HG03025 (cell line): ENCODE measurements around the gene LYPD6B.

ENCODE experiments used
- ATAC-seq: cut with Tn5 transposase; IDR thresholded peaks from one replicate; pipeline ENCODE4 v1.9.1; 2021; ENCODE audit warnings: mild to moderate bottlenecking, moderate library complexity; ENCODE audit not compliant: unreplicated experiment, low FRiP score

LYPD6B gene

DNA sequence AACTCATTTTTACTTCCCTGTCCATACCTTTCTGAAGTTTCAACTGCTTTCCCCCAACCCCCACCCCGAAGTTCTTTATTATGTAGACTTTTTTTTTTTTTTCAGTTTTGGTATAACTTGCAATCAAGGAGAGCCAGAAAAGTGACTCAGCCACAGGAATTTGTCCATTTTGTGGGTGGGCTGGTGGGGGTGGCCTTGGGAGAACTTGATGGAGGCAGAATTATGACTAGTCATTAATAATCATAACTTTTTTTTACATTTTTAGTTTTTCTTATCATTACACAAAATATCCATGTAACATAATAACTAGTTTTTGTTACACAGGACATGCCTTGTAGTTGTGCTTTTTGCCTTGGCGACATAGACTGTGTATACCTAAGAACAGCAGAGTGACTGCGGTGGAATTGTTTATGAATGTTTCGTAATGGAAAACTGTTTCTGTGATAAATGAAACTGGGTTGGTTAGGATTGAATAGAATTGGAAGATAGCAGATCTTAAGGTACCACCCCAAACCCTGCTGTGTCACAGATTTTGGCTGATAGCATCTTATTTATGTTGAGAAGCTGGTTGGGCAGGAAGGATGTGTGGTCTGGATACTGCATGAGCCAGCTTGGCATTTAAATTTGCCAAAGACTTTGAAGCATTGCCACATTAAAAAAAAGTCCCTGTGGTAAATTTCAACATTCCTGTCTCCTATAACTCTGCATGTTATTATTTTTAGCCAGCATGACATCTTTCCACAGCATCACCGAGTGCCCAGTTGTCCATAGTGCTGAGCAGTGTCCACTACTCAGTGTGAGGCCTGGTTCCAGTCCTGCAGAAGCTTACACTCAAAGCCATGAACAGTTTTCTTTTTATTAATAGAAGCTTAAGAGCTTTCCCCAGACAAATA, 30.7 kb downstream of the LYPD6B start:
- no peak for ATAC-seq

DNA sequence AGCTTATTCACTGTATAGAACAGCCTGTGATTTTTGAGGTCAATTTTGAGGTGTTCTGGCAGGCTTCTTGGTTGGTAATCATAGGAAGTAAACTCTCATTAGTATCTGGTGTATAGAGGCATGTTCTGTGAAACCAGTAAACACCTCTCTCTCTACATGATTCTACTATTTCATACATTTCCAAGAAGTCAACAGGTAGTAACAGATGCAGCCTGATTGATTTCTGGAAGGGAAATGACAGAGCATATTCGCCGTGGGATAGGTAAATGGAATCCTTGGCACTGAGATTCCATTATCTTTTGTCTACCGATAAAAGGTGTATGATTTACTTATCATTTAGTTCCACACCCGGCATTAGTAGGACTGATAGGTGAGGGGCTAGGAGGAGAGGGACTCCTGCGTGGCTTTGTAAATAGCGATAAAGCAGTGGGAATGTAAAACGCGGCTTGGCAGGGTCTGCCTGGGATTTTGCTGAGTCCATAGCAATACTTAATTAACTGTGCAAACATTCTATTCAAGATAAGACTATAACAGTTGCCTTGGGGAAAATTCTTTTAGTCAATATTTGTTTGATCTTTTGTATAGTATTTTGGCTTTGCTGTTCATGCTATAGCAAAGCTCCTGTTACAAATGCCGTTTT, 32.3 kb downstream of the LYPD6B start:
- ATAC-seq: no peak

DNA sequence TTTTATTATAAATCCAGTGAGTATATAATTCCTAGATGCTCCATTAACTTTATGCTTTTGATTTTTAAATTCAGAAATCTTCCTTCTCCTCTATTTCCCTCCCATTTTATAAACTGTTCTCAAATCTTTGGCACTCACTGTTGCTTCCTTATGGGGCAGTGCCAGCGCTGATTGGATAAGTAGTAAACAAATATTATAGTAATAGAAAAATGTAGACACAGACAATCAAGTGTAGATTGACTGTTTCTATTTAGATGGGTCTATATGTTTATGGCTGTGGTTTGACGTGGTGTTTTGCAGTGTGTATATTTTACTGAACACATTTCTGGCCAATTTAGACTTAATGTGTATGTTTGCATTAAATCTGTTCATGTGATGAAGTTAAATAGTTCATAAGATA, 36.6 kb downstream of the LYPD6B start:
- no peak for ATAC-seq

GRCh38 chr2:149075853-149076252, 37.4 kb downstream of the LYPD6B start:
- no peak for ATAC-seq

GRCh38 chr2:149076863-149077412, 38.4 kb downstream of the LYPD6B start:
- no peak for ATAC-seq

- no peak for ATAC-seq
These were observed 39.4 kb downstream of the LYPD6B start for GRCh38 chr2:149077861-149078260.

DNA sequence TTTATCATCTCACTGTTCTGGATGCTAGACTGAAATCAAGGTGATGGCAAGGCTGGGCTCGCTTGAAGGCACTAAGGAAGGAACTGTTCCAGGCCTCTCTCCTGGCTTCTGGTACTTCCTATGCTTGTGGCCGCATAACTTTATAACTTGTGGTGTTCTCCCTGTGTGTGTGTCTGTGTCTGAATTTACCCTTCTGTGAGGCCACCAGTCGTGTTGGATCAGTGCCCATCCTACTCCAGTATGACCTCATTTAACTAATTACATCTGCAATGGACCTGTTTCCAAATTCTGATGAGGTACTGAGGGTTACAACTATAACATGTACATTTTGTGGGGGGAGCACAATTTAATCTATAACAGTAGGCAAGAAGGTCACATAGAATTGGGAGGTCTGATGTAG, 41.6 kb downstream of the LYPD6B start:
- no peak for ATAC-seq

DNA sequence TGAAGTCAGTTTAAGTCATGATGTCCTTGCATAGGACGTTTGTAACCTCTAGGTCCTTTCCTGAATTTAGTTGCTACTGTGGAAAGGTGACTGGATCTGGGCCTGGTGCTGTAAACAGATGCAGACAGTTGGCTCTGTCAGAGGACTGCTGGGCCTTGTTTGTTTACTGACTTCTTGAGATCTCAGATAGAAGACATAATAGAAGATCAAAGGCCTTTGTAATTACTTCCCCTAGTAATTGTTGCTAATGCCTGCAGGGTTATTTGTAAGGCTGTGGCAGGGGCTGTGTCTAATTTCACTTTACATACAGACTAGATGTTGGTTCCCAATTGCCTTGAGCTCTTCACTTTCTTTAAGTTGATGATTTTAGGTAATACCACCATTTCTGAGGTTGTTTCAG, 42.5 kb downstream of the LYPD6B start:
- no peak for ATAC-seq

DNA sequence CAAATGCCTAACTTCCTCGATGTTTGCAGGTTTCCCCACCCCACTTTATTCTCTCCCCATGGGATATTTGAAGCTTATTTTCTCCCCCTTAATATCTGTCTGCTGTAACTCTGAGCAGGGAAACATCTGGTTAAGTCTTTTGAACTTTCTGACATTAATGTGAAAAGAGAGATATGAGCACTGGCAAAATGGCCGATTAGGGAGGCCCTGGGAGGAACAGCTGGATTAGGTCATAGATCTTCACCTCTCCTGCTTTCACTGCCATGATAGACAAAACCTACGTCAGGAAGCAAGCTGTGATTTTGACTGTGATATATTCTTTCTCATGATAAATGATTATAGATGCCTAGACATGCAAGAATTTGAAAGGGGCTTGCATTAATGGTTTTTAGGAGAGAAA, 43.6 kb downstream of the LYPD6B start:
- no peak for ATAC-seq

- ATAC-seq: no peak
These were observed 44.2 kb downstream of the LYPD6B start for GRCh38 chr2:149082735-149083134.

- no peak for ATAC-seq
These were observed 46.7 kb downstream of the LYPD6B start for GRCh38 chr2:149084924-149085795.

DNA sequence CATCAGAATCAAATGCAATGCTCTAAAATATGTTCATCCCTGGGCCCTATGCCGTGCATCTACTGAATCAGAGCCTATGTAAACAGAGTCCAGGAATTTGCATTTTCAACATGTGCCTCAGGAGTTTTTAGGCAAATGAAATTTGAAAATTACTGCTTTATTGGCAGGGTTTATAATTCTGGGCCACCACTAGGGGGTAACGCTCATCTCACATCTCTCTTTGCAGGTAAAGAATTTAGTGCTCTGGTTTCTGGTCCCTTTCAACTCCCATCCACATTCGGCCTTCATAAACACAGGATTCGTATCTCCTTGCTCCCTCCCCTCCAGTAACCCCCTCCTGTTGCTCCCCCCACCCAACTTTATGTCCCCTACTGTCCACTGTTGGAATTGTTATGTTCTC, 49.3 kb downstream of the LYPD6B start:
- no peak for ATAC-seq

DNA sequence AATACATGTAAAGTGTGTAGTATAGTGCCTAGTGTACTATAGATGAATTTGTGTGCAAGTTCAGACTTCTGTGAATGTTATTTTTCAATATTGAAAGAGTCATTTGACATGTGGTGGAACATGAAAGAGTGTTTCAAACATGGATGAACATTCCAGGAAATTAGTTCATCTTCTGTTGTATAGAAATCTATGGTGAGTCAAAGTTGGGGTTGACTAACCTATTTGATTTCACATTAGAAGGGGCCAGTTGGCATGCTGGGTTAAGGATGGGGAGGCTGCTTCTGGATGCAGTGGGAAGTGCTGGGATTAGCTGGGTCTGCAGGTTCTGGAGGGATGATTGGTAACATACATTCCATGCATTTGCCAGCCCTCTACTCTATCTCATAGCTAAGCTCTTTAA, 50.6 kb downstream of the LYPD6B start:
- no peak for ATAC-seq

- no peak for ATAC-seq
These were observed 52.2 kb downstream of the LYPD6B start for GRCh38 chr2:149090706-149091105.

DNA sequence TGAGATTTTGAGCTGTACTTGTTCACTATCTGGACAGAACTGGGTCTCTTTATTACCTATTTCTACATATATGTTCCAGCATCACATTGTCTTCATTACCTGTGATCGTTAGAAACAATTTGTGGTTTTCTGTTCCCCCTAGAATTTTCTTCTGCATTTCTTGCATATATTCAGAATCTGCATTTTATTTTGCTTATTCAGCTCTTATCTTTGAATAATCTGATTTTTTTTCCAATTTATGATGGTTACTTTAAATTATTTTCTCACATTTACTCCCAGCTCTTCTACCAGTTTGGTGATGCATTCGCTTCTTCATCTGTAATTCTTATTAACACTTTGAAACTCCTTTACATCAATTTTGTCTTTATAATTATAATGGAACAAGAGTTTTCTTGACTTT, 55.1 kb downstream of the LYPD6B start:
- ATAC-seq: no peak

DNA sequence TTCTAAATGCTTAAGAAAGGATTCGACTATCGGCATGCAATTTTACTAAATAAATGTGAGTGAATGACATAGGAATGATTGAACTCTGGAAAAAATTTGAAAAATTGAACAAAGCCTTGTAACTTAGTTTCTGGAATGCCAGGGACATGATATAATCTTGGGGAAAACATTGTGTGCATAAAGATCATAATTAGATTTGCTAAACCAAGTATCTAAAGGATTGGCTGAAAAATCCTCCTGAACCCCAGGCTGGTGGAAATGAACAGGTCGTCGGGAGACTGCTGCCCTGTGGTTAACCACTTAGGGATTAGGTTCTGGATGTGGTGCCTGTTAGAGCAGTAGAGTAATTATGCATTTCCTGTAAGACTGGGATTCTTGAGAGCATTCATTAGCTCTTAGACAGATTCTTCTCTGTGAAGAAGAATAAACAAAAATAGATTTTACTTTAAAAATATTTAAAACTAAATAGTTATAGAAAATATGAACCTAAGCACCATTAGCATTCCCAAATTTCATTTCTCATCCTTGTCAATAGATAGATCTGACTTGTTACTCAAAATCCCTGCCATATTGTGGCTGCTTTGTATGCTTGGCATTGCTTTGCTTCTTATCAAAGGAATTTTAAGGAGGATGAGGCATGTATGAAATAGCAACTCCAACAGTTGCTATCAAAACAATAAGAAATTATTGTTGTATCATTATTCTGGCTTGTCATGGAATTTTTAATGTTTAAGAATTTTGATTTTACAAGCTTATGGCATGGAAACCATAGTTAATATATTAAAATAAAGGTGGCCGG, 55.9 kb downstream of the LYPD6B start:
- no peak for ATAC-seq

- ATAC-seq: no peak
These were observed 60.2 kb downstream of the LYPD6B start for GRCh38 chr2:149098701-149099100.

- ATAC-seq: no peak
These were observed 60.8 kb downstream of the LYPD6B start for GRCh38 chr2:149099298-149099697.

GRCh38 chr2:149100739-149101699, 62.5 kb downstream of the LYPD6B start:
- no peak for ATAC-seq
